Measurements from ENCODE around the gene ZIC1.

Gene ZIC1

DNA sequence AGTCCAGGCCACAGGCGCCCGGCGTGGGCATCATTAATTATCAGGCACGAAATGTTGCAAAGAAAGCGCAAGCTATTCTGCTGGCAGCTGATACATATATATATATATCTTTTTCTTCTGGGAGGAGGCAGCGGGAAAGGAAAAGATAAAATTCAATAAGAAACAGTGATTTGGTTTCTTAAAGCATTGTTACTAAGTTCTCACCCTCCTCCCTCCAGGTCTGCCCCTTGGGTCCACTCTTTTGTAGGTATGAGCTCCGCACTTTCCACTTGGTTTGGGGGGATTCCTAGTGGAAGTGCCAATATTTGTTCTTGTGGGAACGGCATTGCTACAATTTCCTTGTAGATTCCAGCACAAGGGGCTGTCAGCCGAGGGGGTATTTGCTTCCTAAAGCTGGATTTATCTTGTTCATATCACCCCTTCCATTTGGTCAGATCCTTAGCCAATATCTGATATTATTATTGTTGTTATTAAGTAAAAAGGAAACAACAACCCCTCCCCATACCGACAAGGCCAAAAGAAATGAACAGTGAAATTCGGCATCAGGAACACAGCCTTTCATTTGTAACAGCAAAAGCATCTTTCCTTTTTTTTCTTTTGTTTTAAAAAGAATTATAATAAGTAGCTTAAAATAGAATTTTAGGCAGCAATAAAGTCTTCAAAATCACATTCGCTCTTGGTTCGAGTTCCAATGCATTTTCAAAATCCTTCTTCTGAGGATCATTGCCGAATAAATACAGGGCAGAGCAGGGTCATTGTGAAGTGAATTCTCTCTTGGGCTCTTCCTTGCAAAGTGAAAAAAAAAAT lies 15.6 kb downstream of the ZIC1 start:
- no peak for DNase-seq

DNA sequence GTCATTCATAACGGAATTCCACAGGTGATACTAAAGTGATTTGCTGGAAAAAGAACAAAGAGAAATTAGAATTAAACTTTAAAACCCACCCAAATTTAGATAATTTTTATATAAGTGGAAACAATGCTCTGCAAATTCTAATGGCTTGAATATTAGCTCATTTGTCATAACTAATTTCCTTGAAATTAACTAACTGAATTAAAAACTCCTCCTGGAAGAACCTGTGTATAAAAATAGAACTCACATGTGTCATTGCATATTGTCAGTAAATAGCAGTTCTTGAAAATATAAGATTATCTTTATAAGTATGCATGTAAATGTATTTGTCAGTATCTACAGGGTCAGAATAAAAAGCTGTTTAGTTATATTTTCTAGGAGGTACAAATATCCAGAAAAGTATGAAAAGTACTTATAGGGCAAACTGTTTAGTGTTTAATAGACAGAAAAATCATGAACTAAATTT lies 16.3 kb downstream of the ZIC1 start:
- no peak for DNase-seq

- DNase-seq = no peak
These were observed 17.8 kb downstream of the ZIC1 start for GRCh38 chr3:147426931-147427330.

GRCh38 chr3:147427746-147428145 lies 18.6 kb downstream of the ZIC1 start:
- no peak for DNase-seq

- DNase-seq = no peak
These were observed 19.2 kb downstream of the ZIC1 start for GRCh38 chr3:147428326-147428725.

- no peak for DNase-seq
These were observed 19.6 kb downstream of the ZIC1 start for GRCh38 chr3:147428754-147429153.

- no peak for DNase-seq
These were observed 22.6 kb downstream of the ZIC1 start for GRCh38 chr3:147431751-147432150.

GRCh38 chr3:147447224-147447623 lies 38.1 kb downstream of the ZIC1 start:
- no peak for DNase-seq

DNA sequence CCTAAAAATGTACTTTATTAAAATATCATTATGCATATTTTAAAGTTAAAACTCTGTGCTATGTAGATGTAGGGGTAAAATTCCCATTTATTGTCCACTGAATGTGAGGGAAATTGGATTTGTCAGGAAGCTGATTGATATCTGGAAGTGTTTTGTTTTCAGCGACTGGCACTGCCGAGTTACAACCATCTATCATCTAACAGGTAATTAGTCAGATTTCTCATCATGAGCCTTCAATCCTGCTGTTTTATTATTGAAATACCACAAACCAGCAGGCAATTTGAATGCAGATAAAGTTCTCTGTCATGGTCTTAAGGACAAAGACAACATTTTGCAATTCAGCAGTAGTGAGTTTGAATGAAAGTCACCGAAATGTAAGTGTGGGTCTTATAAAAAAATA lies 40.5 kb downstream of the ZIC1 start:
- no peak for DNase-seq

DNA sequence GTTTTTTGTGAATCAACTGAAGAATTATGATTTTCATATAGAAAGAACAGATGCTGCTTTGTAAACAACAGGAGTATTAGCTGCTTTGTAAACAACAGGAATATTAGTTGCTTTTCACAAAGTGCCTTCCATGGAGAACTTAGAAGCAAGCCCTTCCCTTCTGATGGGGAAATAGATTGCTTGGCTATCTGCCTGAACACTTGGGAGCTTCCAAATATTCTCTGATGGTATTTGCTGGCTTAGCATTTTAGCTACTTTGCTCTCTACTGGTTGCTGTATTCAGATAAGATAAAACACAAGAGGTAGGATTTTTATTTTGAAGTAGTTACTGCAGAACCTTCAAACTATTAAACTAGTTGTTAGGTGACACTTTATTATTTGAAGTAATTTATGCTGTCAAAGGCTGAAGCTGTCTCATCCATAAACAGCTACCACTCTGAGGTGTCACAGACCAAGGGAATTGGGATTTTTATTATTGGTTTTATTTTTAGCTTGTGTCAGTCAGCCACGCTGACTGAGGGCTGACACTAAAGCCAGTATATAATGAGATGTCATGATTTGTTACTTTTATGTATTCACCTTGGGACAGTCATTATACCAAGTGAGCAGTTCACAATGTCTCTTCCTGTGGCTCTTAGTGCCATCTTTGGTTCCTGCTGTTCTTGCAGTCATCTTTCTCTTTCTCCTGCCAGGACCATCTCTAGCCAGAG lies 50.0 kb downstream of the ZIC1 start:
- DNase-seq = no peak

GRCh38 chr3:147462856-147463255 lies 53.7 kb downstream of the ZIC1 start:
- DNase-seq = no peak
